GM12873 (cell line): ENCODE measurements around the gene TMEM132A.

Source experiments
- TF ChIP-seq, protein P1 (sequence below): IDR thresholded peaks from 2 replicates; pipeline ENCODE4 v1.5.1; 2012; ENCODE audit warnings: low read depth, mild to moderate bottlenecking, moderate library complexity, low read length, control low read depth; ENCODE audit not compliant: insufficient read depth; ENCODE audit errors: missing control alignments

The TMEM132A gene

GRCh38 chr11:60918939-60919265 lies 5.4 kb upstream of the TMEM132A start:
- TF ChIP-seq, protein P1, sequence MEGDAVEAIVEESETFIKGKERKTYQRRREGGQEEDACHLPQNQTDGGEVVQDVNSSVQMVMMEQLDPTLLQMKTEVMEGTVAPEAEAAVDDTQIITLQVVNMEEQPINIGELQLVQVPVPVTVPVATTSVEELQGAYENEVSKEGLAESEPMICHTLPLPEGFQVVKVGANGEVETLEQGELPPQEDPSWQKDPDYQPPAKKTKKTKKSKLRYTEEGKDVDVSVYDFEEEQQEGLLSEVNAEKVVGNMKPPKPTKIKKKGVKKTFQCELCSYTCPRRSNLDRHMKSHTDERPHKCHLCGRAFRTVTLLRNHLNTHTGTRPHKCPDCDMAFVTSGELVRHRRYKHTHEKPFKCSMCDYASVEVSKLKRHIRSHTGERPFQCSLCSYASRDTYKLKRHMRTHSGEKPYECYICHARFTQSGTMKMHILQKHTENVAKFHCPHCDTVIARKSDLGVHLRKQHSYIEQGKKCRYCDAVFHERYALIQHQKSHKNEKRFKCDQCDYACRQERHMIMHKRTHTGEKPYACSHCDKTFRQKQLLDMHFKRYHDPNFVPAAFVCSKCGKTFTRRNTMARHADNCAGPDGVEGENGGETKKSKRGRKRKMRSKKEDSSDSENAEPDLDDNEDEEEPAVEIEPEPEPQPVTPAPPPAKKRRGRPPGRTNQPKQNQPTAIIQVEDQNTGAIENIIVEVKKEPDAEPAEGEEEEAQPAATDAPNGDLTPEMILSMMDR, result no peak

DNA sequence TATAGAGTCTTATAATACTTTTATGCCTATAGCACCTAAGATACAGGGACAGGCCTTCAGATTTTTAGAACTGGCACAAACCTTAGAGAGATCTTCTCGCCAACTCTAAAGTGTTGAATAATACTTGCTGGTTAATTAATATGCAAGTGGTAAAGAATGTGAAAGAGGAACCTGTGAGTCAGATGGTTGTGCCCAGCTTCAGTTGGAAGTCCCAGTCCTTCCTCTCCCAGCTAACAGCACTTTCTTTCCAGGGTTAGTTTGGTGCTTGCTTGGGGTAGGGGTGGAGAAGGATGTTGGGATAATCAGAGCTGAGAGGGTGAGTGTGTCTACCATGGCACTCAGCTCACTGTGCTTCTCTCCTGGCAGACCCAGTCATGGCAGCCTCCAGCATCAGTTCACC lies 4.9 kb upstream of the TMEM132A start:
- TF ChIP-seq, protein P1, result no peak

- TF ChIP-seq, protein P1, result no peak
Measured at GRCh38 chr11:60919956-60920355, 4.3 kb upstream of the TMEM132A start.

- TF ChIP-seq, protein P1, result no peak
Measured at GRCh38 chr11:60921259-60921658, 3.0 kb upstream of the TMEM132A start.

- TF ChIP-seq, protein P1, result no peak
Measured at GRCh38 chr11:60921777-60922335, 2.4 kb upstream of the TMEM132A start.

- TF ChIP-seq, protein P1, result no peak
Measured at GRCh38 chr11:60922906-60923305, 1.4 kb upstream of the TMEM132A start.

DNA sequence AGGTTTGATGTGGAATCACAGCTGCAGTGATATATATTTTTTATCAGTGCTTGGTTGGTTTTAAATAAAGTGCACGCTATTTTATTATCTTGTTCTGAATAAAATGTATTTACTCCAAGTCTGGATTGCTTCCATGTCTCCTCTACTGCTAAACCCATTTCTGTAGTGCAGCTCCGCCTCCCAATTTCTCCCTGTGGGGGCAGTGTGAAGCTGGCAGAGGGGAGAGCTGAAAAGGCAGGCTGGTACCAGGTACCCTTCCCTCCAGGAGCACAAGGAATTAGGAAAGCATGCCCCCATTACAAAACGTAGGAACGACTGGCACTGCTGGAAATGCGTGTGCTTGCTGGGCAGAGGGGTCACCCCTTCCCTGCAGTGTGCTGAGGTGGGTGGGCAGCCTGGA lies 934 bp upstream of the TMEM132A start:
- TF ChIP-seq, protein P1, result no peak
